ENCODE results near the gene NKTR.
"Not testable (repeated sequence)": the region's sequence is repeated elsewhere in the genome, so short reads cannot be mapped to it uniquely, and the experiment has no call there.

Gene NKTR

DNA sequence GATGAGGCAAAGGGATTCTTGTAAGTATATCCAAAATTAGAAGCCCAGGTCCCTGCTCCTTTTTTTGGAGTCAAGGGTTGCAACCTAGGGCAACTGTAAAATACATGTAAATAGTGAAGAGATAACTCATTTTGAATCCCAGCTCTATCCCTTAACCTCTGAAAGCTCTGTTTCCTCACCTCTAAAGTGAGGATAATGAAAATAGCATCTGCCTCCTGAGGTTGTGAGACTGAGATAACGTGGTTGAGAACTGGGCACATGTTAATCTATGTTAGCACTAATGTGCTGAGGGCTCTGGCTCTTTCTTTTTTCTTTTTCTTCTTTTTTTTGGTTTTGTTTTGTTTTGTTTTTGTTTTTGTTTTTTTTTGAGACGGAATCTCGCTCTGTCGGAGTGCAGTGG is 4.8 kb upstream of the NKTR start:
- no peak for DNase-seq (ENCODE audit: low spot score)

- DNase-seq (ENCODE audit: low spot score) = not testable (repeated sequence)
These were observed 3.4 kb upstream of the NKTR start for GRCh38 chr3:42597098-42597497.

DNA sequence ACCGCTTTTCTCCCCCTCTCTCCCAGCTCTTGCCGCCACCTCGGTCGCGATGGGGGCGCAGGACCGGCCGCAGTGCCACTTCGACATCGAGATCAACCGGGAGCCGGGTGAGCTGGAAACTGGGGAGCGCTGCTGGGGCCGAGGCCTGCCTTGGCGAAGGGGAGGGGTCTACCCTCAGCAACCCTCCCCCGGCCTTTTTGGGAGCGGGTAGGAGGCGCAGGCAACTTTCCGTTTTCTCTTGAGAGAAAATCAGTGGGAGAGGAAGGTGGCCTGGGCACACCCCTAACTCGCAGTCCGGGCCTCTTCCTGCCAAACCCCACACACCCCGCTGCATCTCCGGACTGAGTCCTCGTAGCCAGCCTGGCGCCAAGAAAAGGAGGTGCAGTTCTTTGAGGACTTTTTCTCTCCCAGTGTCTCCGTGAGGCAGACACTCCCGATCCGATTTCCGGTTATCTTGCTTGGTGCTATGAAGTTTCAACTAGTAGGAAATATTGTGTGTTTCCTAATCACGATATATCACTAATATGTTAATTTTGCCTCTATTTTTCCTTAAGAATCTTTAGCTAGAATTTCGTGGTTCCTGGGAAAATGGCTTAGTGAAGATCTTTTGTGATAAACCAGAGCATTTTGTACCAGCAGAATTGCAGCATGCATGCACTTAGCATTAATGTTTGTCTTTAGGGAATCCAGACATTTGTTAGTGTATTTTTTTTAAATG is 631 bp downstream of the NKTR start:
- peak; percentile 50 for DNase-seq (ENCODE audit: low spot score)

- DNase-seq (ENCODE audit: low spot score) = peak; percentile 29
These were observed 1.6 kb downstream of the NKTR start for GRCh38 chr3:42601896-42602581.

GRCh38 chr3:42602961-42603360 is 2.5 kb downstream of the NKTR start:
- DNase-seq (ENCODE audit: low spot score) = no peak

DNA sequence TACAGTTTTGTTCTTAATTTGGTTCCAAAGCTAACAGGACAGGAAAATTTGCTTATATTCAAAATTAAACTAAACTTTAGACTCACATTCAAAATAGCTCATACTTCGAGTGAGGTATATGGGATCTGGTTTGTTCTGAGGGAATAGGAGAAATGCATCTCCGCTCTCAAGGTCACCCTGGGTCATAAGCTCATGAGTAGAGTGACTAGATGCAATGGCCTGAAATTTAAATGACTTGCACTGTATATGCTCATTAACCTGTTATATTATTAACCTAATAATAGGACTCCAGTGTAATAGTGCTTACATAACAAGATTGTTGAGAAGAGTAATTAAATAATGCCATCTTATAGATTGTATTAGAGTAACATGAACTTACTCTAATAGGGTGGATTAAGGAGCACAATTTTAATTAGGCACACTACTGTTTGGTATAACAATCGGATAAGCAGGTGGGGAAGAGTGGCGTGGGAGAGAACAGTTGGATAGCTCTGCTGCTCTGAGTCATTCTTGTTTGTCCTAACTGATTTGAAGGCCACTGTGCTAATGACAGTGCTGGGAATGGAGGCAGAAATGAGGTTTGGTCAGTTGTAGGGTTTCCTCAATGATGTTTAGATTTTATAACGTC is 5.2 kb downstream of the NKTR start:
- DNase-seq (ENCODE audit: low spot score) = no peak

- no peak for DNase-seq (ENCODE audit: low spot score)
These were observed 8.1 kb downstream of the NKTR start for GRCh38 chr3:42608581-42608980.

DNA sequence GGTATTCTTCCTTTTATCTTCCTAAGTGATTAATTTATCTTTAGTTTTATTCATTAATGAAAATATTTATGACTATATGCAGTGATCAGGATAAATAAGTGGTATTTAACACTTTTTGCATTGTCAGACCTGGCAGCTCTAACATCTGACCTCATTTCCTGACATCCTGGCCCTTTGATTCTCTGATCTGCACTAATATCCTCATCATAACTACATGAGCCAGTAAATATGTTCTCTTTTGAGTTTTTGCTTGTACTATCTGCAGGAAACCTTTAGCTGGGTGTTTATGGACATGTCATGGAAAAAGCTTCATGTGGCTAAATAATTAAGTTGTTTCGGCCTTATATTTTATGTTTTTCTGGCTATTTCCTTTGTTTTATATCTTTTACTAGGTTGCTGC is 10.5 kb downstream of the NKTR start:
- peak; percentile 30 for DNase-seq (ENCODE audit: low spot score)

GRCh38 chr3:42612217-42612616 is 11.7 kb downstream of the NKTR start:
- DNase-seq (ENCODE audit: low spot score) = no peak

- DNase-seq (ENCODE audit: low spot score) = no peak
These were observed 12.4 kb downstream of the NKTR start for GRCh38 chr3:42612928-42613327.

DNA sequence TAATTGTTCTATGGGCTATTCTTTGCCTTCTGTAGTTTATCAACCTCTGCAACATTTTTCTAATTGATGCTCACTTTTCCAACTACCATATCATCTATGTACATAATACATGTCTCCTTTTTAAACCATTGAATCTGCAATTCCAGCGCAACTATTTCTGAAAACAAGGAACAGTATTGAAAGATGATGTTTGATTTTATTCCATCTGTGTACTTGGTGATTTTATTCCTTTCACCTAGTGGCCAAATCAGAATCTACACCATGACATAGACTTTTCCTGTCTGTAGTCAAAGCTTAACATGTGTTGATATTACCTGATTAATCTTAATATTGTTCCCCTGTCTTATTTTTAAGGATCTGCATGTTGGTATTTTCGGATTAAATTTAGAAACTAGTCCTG is 13.0 kb downstream of the NKTR start:
- DNase-seq (ENCODE audit: low spot score) = peak; percentile 17

GRCh38 chr3:42631620-42632019 is 31.1 kb downstream of the NKTR start:
- DNase-seq (ENCODE audit: low spot score) = no peak

GRCh38 chr3:42632146-42632545 is 31.7 kb downstream of the NKTR start:
- DNase-seq (ENCODE audit: low spot score) = no peak

GRCh38 chr3:42633544-42633943 is 33.1 kb downstream of the NKTR start:
- no peak for DNase-seq (ENCODE audit: low spot score)

DNA sequence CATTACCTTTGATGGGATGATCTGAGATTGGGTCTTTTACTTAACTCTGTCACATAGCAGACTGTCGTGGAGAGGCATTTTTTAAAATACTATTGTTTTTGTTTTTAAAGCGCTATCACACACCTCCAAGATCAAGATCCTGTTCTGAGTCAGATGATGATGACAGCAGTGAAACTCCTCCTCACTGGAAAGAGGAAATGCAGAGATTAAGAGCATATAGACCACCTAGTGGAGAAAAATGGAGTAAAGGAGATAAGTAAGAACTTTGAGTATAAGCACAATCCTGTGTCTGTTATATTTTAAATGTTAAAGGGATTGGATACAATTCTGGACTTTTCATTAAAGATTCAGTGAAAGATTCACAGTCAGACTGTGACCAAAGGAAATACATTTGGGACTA is 34.6 kb downstream of the NKTR start:
- DNase-seq (ENCODE audit: low spot score) = peak; percentile 23

GRCh38 chr3:42637001-42637400 is 36.5 kb downstream of the NKTR start:
- no peak for DNase-seq (ENCODE audit: low spot score)

DNA sequence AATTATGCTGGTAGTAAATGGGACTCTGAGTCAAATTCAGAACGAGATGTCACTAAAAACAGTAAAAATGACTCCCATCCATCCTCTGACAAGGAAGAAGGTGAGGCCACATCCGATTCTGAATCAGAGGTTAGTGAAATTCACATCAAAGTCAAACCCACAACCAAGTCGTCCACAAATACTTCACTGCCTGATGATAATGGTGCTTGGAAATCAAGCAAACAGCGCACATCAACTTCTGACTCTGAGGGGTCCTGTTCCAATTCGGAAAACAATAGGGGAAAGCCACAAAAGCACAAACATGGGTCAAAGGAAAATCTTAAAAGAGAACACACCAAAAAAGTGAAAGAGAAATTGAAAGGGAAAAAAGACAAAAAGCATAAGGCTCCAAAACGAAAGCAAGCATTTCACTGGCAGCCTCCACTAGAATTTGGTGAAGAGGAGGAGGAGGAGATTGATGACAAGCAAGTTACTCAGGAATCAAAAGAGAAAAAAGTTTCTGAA is 37.9 kb downstream of the NKTR start:
- peak; percentile 72 for DNase-seq (ENCODE audit: low spot score)

- DNase-seq (ENCODE audit: low spot score) = no peak
These were observed 38.7 kb downstream of the NKTR start for GRCh38 chr3:42639192-42639591.

DNA sequence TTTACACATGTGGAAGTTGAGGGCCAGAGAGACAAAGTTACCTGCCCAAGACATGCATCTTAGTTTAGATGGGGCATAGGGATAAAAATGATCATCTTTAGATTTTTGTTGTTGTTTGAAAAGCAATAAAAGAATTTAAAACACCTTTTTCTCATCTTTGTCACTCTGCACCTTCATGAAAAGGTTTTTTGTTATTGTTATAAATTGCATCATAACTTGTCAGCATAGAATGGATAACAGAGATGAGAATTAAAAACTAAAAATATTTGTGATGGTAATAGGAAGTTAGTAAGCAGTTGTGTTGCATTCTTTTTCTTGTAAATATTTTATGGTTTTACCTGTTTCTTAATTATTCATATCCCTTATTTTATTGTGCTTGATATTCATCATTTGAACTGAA is 39.6 kb downstream of the NKTR start:
- no peak for DNase-seq (ENCODE audit: low spot score)

DNA sequence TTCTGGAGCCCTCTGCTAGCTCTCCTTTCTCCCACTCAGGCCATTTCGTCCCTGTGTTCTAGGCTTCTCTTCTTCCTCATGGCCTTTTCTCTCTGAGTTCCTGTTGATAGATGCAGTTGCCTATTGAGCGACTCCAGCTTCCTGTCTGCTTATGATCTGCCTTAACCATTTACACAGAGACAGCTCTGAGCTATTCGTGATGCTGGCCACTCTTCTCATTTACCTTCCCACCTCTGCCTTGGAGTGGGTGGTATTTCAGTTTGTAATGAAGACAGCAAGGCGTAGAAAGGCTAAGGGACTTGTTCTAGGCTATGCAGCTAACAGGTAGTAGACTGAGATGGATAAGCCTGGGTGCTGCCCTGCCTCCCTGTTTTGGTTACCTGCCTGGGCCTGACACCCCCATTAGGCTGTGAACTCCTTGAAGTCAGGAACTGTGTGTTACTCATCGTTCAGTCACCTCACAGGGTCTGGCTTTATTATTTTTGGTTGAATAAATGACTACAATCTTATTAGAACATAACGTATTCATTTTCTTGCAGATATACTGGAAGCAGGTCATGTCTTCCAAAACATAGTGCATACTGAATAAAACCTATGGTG is 40.4 kb downstream of the NKTR start:
- DNase-seq (ENCODE audit: low spot score) = no peak

DNA sequence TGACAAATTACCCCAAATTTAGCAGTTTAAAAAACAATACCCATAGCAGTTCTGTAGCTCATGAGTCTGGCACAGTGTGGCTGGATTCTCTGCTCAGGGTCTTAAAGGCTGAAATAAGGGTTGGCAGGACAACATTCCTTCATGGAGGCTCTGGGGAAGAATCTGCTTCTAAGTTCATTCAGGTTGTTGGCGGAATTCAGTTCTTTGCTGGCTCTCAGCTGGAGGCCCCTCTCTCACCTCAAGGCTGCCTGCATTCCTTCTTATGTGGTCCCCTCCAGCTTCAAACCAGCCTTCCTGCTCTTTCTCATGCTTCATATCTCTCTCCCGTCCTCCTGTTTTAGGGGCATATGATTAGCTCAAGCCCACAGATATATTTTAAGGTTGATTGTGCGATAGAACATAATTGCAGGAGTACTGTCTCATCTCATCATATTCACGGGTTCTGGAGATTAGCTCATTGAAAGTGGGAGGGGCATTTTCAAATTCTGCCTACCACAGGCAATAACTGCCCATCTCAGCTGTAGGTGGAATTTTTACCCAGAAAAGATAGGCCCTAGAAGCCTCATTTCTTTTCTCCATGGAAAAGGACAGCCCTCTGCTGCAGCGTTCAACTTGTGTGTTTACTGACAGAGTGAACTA is 47.5 kb downstream of the NKTR start:
- no peak for DNase-seq (ENCODE audit: low spot score)

GRCh38 chr3:42649006-42649405 is 48.5 kb downstream of the NKTR start:
- DNase-seq (ENCODE audit: low spot score) = no peak
